CD4-positive, alpha-beta T cell (primary cell): ENCODE measurements around the gene ERICH4. TPM values are rescaled to one million over a fixed set of nuclear protein-coding genes. Genes with fewer than 3 reads are reported as not detected.

ENCODE experiments used
- ATAC-seq: fragments of 200-7000 bp; cut with Tn5 transposase; one replicate; pipeline ENCODE4 v1.10.0; 2022; ENCODE audit warnings: mild to moderate bottlenecking; ENCODE audit not compliant: poor library complexity
- CTCF ChIA-PET: fragments of 350-600 bp; sonication (Branson Sonifier 250); formaldehyde crosslinking; loops from one replicate; lab custom pipeline; 2021; ENCODE audit warnings: antibody characterized with exemption, inconsistent platforms; lab: Charles Lee
- POLR2A ChIA-PET: fragments of 350-600 bp; sonication (Branson Sonifier 250); formaldehyde crosslinking; loops from one replicate; lab custom pipeline; 2021; ENCODE audit warnings: antibody characterized with exemption, inconsistent platforms; lab: Charles Lee
- DNase-seq, 14 experiments: peaks; one replicate each; pipeline ENCODE4 v3.0.0-alpha.2; 2013 to 2020; ENCODE audit warnings: mixed read lengths in 2 of 14
- H3K27ac ChIP-seq, 2 donors: one replicate each; pipeline versions ENCODE4 v1.5.1 to v1.7.0; 2013; ENCODE audit warnings: low read length in 2 of 2, low read depth in 1 of 2, mild to moderate bottlenecking in 1 of 2
- H3K27me3 ChIP-seq, 2 experiments: 1 replicate in 1 of 2; 2 replicates in 1 of 2; pipeline versions ENCODE4 v1.6.1 to v1.7.0; 2013; ENCODE audit warnings: low read length in 2 of 2, control low read depth in 1 of 2, mild to moderate bottlenecking in 1 of 2, moderate library complexity in 1 of 2; ENCODE audit not compliant: insufficient read depth in 2 of 2, control insufficient read depth in 1 of 2
- H3K36me3 ChIP-seq: one replicate; pipeline ENCODE4 v1.6.1; 2013; ENCODE audit warnings: low read length, control low read depth; ENCODE audit not compliant: insufficient read depth
- H3K4me1 ChIP-seq: one replicate; pipeline ENCODE4 v1.6.1; 2013; ENCODE audit warnings: low read length, control low read depth; ENCODE audit not compliant: insufficient read depth
- H3K4me3 ChIP-seq: one replicate; pipeline ENCODE4 v1.5.1; 2013; ENCODE audit warnings: mild to moderate bottlenecking, low read length, moderate library complexity
- H3K9me3 ChIP-seq, 2 experiments: 1 replicate in 1 of 2; 2 replicates in 1 of 2; pipeline versions ENCODE4 v1.6.1 to v1.7.0; 2013; ENCODE audit warnings: low read length in 2 of 2, mild to moderate bottlenecking in 2 of 2, control low read depth in 1 of 2, moderate library complexity in 1 of 2; ENCODE audit not compliant: control insufficient read depth in 1 of 2, insufficient read depth in 1 of 2
- H3K27ac Mint-ChIP-seq: one replicate; pipeline ENCODE4 v1.8.0; 2020; ENCODE audit warnings: mixed read lengths
- H3K27me3 Mint-ChIP-seq: one replicate; pipeline ENCODE4 v1.8.0; 2021; ENCODE audit warnings: mixed read lengths
- H3K36me3 Mint-ChIP-seq: one replicate; pipeline ENCODE4 v1.8.0; 2021; ENCODE audit warnings: low read depth, mixed read lengths
- H3K4me1 Mint-ChIP-seq: one replicate; pipeline ENCODE4 v1.8.0; 2021; ENCODE audit warnings: low read depth, mixed read lengths
- H3K4me3 Mint-ChIP-seq: one replicate; pipeline ENCODE4 v1.8.0; 2020; ENCODE audit warnings: mild to moderate bottlenecking, mixed read lengths
- H3K9me3 Mint-ChIP-seq: one replicate; pipeline ENCODE4 v1.8.0; 2020; ENCODE audit warnings: mixed read lengths
- CTCF ChIP-seq: fragments of 200-600 bp; IDR thresholded peaks from one replicate; pipeline ENCODE4 v1.8.0; 2022; ENCODE audit warnings: antibody characterized with exemption, mild to moderate bottlenecking
- intact Hi-C, 2 experiments: fragments of 100-400 bp; cut with DNase I in 1 of 2; cut with micrococcal nuclease in 1 of 2; formaldehyde crosslinking; loops; one replicate each; pipeline versions ENCODE4 v1.15.1 to v1.9.0; 2023 to 2025; cut with DNase I, micrococcal nuclease
- total RNA-seq, 174 experiments: library from RNA in 2 of 174; stranded (reverse) in 2 of 174; gene quantifications; one replicate each; pipeline ENCODE4 v1.2.3 and lab custom pipeline; 2021 to 2026

The ERICH4 gene
- total RNA-seq, 2 experiments from 2014 or later: not detected

- Histone ChIP-seq H3K27me3 (no peaks in the 10 kb centered on the region), H3K4me1 (peaks cover 38% of the 10 kb centered on the region), H3K36me3 (peaks cover 7% of the 10 kb centered on the region), H3K9me3 (no peaks in the 10 kb centered on the region), H3K27ac (no peak overlapping the region), H3K4me3 (no peak overlapping the region)
- ChIA-PET CTCF (no interaction called here), POLR2A (interaction anchor here (1.1 to 1.2 kb wide), 3 partner anchors 36 to 135 kb away, joined by 3 to 4 read pairs (median 3); partner anchors contain the start of gene HNRNPUL1)
- intact Hi-C loops: loop anchor here in 1 of 2 experiments (5.0 kb wide), 1 partner anchor 163 kb away; no protein-coding TSS in a partner anchor
- H3K4me3 Mint-ChIP-seq: peak overlapping the region; percentile 96
- no peak for TF ChIP-seq CTCF
- no peaks in the 10 kb centered on the region for H3K27me3 Mint-ChIP-seq
- ATAC-seq (no peak), DNase-seq (no peak)
- peak overlapping the region; percentile 99 for H3K27ac Mint-ChIP-seq
- H3K4me1 Mint-ChIP-seq: peaks cover 57% of the 10 kb centered on the region
- H3K9me3 Mint-ChIP-seq: no peaks in the 10 kb centered on the region
- peaks cover 28% of the 10 kb centered on the region for H3K36me3 Mint-ChIP-seq
Measured at GRCh38 chr19:41399091-41399490, 43.9 kb upstream of the ERICH4 start.

GRCh38 chr19:41399525-41399924 lies 43.4 kb upstream of the ERICH4 start:
- CTCF ChIA-PET: no interaction called here
- POLR2A ChIA-PET: no interaction called here
- no peaks in the 10 kb centered on the region for H3K27me3 Mint-ChIP-seq

DNA sequence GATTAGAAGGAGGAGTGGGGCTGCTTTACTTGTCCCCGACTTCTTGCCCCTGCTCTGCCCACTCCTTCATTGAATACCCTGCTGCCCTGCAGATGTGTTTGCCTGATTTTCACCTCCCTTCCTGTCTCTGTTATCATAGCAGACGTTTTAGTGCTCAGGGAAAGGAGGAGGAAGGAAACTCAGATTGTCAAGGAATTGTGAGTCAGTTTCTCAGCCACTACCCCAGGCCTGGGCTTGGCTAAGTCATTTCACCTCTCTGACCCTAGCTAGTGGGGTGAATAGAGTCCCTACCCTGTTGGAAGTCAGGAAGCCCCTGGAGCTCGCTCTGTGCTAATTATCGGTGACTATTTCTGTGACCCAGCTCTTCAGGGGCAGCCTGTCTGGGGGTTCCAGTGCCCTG lies 41.5 kb upstream of the ERICH4 start:
- CTCF ChIA-PET: no interaction called here
- H3K36me3 Mint-ChIP-seq: peaks cover 19% of the 10 kb centered on the region
- H3K27me3 ChIP-seq: no peaks in the 10 kb centered on the region
- no peaks in the 10 kb centered on the region for H3K9me3 Mint-ChIP-seq
- H3K4me3 ChIP-seq: no peak overlapping the region
- peaks cover 47% of the 10 kb centered on the region for H3K4me1 Mint-ChIP-seq
- peaks cover 9% of the 10 kb centered on the region for H3K36me3 ChIP-seq
- ATAC-seq: no peak
- peak overlapping the region; percentile 31 for H3K4me3 Mint-ChIP-seq
- no peak overlapping the region for H3K27ac ChIP-seq
- no peak for TF ChIP-seq CTCF
- no peaks in the 10 kb centered on the region for H3K9me3 ChIP-seq
- H3K27ac Mint-ChIP-seq: no peak overlapping the region
- no peak for DNase-seq
- POLR2A ChIA-PET: no interaction called here
- intact Hi-C loops: no loop called here
- no peaks in the 10 kb centered on the region for H3K27me3 Mint-ChIP-seq
- H3K4me1 ChIP-seq: peaks cover 24% of the 10 kb centered on the region

More at GRCh38 chr19:41399525-41399924, 43.4 kb upstream of the ERICH4 start:
- no peaks in the 10 kb centered on the region for H3K9me3 ChIP-seq
- Mint-ChIP-seq H3K9me3 (no peaks in the 10 kb centered on the region), H3K4me1 (peaks cover 57% of the 10 kb centered on the region), H3K27ac (peak overlapping the region; percentile 99), H3K4me3 (peak overlapping the region; percentile 96), H3K36me3 (peaks cover 28% of the 10 kb centered on the region)
- peak; percentile 9 for TF ChIP-seq CTCF
- peaks cover 7% of the 10 kb centered on the region for H3K36me3 ChIP-seq
- no peak overlapping the region for H3K27ac ChIP-seq
- peaks cover 38% of the 10 kb centered on the region for H3K4me1 ChIP-seq
- intact Hi-C loops: loop anchor here in 1 of 2 experiments (5.0 kb wide), 1 partner anchor 163 kb away; no protein-coding TSS in a partner anchor
- ATAC-seq (no peak), DNase-seq (no peak)
- no peaks in the 10 kb centered on the region for H3K27me3 ChIP-seq
- no peak overlapping the region for H3K4me3 ChIP-seq
